Amniotic stem cell (primary cell): Measurements from ENCODE around the gene PERM1.
"Not testable (repeated sequence)": the region's sequence is repeated elsewhere in the genome, so short reads cannot be mapped to it uniquely, and the experiment has no call there.

Source experiments
- DNase-seq: peaks from one replicate; lab custom pipeline; 2025; lab: John Stamatoyannopoulos, UW

Gene PERM1

DNA sequence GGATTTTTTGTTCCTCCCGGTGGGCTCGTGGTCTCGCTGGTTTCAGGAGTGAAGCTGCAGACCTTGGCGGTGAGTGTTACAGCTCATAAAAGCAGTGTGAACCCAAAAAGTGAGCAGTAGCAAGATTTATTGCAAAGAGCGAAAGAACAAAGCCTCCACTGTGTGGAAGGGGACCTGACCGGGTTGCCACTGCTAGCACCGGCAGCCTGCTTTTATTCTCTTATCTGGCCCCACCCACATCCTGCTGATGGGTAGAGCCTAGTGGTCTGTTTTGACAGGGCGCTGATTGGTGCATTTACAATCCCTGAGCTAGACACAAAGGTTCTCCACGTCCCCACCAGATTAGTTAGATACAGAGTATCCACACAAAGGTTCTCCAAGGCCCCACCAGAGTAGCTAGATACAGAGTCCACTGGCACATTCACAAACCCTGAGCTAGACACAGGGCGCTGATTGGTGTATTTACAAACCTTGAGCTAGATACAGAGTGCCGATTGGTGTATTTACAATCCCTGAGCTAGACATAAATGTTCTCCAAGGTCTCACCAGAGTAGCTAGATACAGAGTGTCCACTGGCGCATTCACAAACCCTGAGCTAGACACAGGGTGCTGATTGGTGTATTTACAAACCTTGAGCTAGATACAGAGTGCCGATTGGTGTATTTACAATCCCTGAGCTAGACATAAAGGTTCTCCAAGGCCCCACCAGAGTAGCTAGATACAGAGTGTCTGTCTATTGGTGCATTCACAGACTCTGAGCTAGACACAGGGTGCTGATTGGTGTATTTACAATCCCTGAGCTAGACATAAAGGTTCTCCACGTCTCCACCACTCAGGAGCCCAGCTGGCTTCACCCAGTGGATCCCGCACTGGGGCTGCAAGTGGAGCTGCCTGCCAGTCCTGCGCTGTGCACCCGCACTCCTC lies 35.8 kb upstream of the PERM1 start:
- not testable (repeated sequence) for DNase-seq

DNA sequence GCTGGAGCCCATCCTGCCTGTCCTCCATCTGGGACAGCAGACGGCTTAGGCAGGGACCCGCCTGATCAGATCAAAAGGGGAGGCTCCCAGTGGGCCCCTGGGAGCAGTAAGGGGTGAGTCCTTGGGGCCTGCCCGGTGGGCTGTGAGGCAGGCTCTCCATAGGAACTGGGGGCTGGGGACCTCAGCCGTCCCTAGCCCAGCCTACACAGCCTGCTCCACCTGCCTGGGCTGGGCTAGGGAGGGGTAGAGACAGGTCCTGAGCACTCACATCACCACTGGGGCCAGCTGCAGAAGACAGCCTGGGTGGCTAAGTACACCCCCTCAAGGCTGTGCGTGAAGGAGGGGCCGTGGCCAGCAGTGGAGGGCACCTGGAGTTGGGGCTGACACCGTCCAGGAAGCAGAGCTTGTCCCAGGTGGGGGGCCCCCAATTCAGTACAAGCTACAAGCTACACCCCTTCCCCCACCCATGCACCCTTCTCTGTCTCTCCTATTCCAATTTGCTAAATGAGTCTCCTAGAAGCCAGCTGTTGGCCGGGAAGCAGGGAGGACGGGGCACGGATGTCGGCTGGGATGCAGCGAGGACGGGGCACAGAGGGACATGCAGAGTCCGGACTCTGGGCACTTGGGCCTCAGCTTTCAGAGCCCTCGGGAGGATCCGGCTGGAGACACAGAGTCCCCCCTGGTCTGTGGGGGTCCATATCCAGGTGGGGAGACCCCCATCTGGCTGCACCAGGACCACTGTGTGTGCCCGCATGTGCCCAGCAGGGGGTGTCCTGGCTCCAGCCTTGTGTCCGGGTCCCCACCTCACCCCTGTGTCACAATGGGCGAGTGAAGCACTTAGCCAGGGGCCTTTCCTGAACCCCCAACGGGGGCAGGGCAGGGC lies 33.1 kb upstream of the PERM1 start:
- DNase-seq: no peak

DNA sequence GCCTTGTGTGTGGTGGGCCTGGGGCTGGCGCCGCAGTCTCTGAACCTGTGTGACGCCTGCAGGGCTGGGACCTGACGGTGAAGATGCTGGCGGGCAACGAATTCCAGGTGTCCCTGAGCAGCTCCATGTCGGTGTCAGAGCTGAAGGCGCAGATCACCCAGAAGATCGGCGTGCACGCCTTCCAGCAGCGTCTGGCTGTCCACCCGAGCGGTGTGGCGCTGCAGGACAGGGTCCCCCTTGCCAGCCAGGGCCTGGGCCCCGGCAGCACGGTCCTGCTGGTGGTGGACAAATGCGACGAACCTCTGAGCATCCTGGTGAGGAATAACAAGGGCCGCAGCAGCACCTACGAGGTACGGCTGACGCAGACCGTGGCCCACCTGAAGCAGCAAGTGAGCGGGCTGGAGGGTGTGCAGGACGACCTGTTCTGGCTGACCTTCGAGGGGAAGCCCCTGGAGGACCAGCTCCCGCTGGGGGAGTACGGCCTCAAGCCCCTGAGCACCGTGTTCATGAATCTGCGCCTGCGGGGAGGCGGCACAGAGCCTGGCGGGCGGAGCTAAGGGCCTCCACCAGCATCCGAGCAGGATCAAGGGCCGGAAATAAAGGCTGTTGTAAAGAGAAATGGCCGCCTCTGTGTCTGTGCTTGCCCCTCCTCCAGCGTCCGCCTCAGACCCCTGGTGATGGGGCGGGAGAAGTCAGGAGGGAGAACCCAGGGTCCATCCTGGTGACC lies 32.2 kb upstream of the PERM1 start:
- DNase-seq: no peak

GRCh38 chr1:1013105-1013921 lies 31.4 kb upstream of the PERM1 start, which contains the start of gene ISG15:
TSS of gene ISG15 (plus strand) at chr1:1013497. CDS start at chr1:1013574, 77 bp downstream.
- peak; percentile 77 for DNase-seq

DNA sequence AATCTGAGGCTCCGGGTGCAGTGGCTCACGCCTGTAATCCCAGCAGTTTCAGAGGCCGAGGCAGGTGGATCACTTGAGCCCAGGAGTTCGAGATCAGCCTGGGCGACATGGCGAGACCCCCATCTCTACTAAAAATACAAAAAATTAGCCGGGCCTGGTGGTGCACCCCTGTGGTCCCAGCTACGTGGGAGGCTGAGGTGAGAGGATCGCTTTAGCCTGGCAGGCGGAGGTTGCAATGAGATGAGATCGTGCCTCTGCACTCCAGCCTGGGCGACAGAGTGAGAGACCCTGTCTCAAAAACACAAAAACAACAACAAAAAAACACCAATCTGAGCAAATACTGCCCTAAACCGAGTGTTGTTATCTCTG lies 30.8 kb upstream of the PERM1 start:
- not testable (repeated sequence) for DNase-seq

GRCh38 chr1:1011396-1011949 lies 29.6 kb upstream of the PERM1 start:
- DNase-seq: no peak

GRCh38 chr1:1010131-1010530 lies 28.2 kb upstream of the PERM1 start:
- DNase-seq: not testable (repeated sequence)

- no peak for DNase-seq
Observed at GRCh38 chr1:1006305-1007159, 24.6 kb upstream of the PERM1 start.

DNA sequence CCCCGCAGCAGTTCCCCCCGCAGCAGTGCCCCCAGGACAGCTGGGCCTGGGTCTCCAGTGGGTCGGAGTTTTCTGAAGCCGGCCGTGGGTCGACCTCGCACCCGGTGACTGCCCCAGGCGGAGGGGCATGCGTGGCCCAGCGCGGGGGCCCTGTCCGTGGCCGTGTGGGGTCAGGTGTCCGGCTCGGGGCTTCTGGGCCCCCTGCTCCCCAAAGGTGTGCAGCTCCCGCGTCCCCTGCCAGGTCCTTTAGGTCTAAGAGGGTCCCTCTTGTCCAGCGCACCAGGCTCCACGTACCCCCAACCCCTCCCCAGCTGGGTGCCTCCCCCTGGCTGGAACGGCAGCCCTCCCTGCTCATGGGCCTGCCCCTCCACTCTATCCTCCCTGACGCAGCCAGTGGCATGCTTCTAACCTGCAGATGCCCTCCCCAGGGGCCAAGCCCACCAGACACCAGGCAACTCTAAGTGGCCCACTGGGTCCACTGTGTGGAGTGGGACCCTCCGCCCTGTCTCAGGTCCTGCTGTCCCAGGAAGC lies 23.9 kb upstream of the PERM1 start:
- no peak for DNase-seq

DNA sequence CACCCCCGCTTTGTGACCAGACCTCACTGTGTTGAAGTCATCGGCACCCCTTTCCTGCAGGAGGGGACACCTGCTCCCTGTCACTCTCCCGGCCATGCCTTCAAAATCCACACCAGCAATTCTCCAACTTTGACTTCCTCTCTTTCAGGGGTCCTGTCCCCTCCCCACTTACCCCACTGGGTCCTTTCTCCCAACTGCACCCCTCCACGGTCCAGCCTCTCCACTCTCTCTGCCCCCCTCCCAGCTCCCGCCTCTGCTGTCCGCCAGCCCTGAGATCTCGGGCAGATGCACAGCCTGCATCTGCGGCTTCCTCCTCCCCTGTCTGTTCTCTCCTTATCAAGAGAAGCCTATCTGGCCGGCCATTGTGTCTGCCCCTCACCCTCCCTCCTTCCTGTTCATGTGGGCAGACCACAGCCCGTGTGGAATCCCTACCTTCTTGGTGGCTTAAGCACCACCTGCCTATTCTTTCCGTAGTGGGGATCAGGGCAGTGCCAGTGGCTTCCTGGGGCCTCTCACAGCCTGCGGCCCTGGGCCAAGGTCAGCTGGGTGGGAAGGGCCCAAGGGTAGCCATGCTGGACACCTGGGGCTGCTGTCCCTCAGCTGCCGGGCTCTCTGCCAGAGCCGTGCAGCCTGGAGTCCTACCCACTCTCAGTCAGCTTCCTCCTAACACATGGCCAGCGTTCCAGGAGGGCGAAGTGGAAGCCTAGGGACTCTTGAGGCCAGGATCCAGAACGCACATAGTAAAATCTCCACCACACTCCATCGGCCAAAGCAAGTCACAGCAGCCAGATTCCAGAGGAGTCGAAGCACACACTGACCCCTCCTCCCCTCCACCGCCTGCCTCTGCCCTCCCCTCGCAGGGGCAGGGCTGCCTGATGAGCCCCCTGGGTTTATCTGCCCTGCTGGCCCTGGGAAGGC lies 23.1 kb upstream of the PERM1 start:
- no peak for DNase-seq

GRCh38 chr1:1004420-1004779 lies 22.5 kb upstream of the PERM1 start:
- no peak for DNase-seq

DNA sequence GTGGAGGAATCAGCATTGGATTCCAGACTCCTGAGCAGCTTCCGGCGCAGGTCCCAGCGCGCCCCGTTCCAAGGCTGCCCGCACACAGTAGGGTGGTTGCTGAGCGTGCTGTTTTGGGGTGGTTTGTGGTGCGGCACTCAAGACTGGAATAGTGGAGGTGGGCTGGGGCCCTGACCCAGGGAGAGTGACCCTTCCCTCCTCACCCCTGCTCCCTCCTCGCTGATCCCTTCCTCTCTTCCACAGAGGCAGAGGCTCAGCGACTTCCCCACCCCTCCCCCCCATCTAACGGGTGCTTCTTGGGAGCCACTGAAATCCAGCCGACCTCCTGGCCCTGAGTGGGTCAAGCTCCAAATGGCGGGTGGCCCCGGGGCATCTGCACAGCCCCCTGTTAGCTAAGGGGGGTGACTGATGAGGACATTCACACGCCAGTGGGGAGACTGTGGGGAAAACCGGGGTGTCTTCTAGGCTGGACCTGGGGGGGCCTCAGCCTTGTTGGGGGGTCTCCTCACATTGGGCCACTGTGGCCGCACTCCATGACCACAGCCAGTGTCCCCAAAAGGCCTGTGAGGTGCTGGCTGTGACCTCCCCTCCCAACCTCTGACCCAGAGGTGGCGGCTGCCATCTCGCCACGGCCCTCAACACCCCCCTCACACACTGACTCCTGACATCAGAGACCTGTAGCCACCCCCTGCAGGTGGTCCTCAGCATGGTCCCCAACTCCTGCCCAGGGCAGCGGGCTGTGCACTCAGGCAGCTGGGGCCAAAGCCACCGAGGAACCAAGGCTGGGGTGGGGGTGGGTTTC lies 21.9 kb upstream of the PERM1 start:
- no peak for DNase-seq

- no peak for DNase-seq
Observed at GRCh38 chr1:1001057-1001783, 19.3 kb upstream of the PERM1 start.

DNA sequence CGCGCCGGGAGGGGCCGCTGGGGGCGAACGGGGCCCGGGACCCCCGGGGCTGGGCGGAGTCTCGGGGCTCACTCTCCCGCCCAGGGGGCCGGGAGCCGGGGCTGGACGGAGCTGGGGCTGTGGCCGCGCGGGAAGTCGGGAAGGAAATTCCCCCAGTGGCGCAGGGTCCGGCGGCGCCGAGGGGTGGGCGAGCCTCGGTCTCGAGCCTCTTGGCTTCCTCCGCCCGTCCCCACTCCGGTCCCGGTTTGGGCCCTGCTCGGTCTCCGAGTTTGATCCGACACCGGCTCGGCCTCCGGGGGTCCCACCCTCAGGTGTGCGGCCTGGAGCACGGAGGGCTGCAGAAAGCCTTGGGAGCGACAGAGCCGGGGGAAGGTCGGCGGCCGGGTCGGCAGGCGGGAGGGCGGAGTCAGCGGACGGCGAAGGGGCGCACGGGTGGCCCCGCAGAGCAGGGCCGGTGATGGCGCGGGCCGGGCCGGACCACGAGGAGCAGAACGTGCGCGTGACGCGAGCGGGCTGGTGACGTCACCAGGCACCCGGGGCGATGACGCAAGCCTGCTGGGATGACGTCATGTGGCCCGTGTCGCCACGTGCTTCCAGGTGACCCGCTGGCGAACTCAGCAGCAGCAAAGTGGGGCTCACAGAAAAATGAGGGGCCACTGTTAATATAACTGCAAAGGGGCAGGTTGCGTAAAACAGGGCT lies 18.6 kb upstream of the PERM1 start:
- peak; percentile 56 for DNase-seq

GRCh38 chr1:999725-1000356 lies 17.9 kb upstream of the PERM1 start, which contains the start of gene HES4:
TSS of gene HES4 (minus strand) at chr1:1000097. CDS start at chr1:999973, 124 bp downstream.
- DNase-seq: peak; percentile 84
